ENCODE data around the gene SEPTIN6.

GRCh38 chrX:119695535-119696050 is 2.6 kb upstream of the SEPTIN6 start:
- TF ChIP-seq FOXK2 (IDR thresholded peaks at IDR 0.05) (no peak), SP1 (IDR thresholded peaks at IDR 0.05) (no peak), ZNF384 (IDR thresholded peaks at IDR 0.05) (no peak), L3MBTL2 (conservative IDR thresholded peaks at IDR 0.05) (no peak), SUZ12 (IDR thresholded peaks at IDR 0.05) (no peak), ELF4 (IDR thresholded peaks at IDR 0.05) (no peak), FOXM1 (IDR thresholded peaks at IDR 0.05; ENCODE audit: borderline replicate concordance) (no peak), NFRKB (IDR thresholded peaks at IDR 0.05) (no peak)
